HEK293 (cell line): ENCODE measurements around the gene CCDC187.

Experiments used
- CTCF ChIA-PET: fragments of 350-600 bp; formaldehyde crosslinking; extraction: SDS; loops from one replicate; lab custom pipeline; 2021; ENCODE audit warnings: antibody characterized with exemption; lab: Yijun Ruan, JAX
- POLR2A ChIA-PET: fragments of 300-600 bp; formaldehyde crosslinking; extraction: SDS; loops from one replicate; lab custom pipeline; 2020; ENCODE audit warnings: antibody characterized with exemption, inconsistent platforms; lab: Yijun Ruan, JAX
- H3K27ac ChIP-seq: fragments of 200-500 bp; sonication (Bioruptor generic); 2 replicates; pipeline ENCODE4 v1.5.1; 2014; ENCODE audit warnings: low read depth, low read length, control low read depth, inconsistent platforms; ENCODE audit errors: extremely low read depth
- H3K36me3 ChIP-seq, 2 experiments: fragments of 200-500 bp in 1 of 2; sonication (Bioruptor generic) in 1 of 2; 1 replicate in 1 of 2; 2 replicates in 1 of 2; pipeline ENCODE4 v1.5.1; 2014 to 2017; ENCODE audit warnings: inconsistent platforms in 2 of 2, low read length in 2 of 2; ENCODE audit not compliant: control insufficient read depth in 2 of 2, insufficient read depth in 1 of 2
- H3K4me1 ChIP-seq: fragments of 200-500 bp; sonication (Bioruptor generic); 2 replicates; pipeline ENCODE4 v1.5.1; 2014; ENCODE audit warnings: mild to moderate bottlenecking, low read length, inconsistent platforms; ENCODE audit not compliant: control insufficient read depth, insufficient read depth
- H3K4me3 ChIP-seq: 2 replicates; pipeline ENCODE4 v1.5.1; 2011; ENCODE audit warnings: low read depth, mild to moderate bottlenecking, control low read depth, low read length, moderate library complexity
- H3K9me3 ChIP-seq: fragments of 200-500 bp; sonication (Bioruptor generic); 2 replicates; pipeline ENCODE4 v1.5.1; 2014; ENCODE audit warnings: low read depth, low read length, inconsistent platforms; ENCODE audit not compliant: control insufficient read depth, insufficient read depth
- EGR2 ChIP-seq: fragments of 450-650 bp; formaldehyde crosslinking; IDR thresholded peaks from 2 replicates; pipeline ENCODE4 v1.5.1; 2016; ENCODE audit warnings: low read depth, missing biosample characterization, missing genetic modification characterization
- GLI2 ChIP-seq: fragments of 450-650 bp; formaldehyde crosslinking; IDR thresholded peaks from 2 replicates; pipeline ENCODE4; 2017; ENCODE audit warnings: missing biosample characterization, missing genetic modification characterization, low read depth, borderline replicate concordance
- IKZF3 ChIP-seq: fragments of 450-650 bp; IDR thresholded peaks from 2 replicates; pipeline ENCODE4 v1.5.0; 2018; ENCODE audit warnings: missing biosample characterization, mild to moderate bottlenecking, missing genetic modification characterization, moderate library complexity
- KLF8 ChIP-seq: fragments of 450-650 bp; formaldehyde crosslinking; IDR thresholded peaks from 2 replicates; pipeline ENCODE4 v1.5.1; 2016; ENCODE audit warnings: missing biosample characterization, missing genetic modification characterization
- PBX3 ChIP-seq: sonication (generic); formaldehyde crosslinking; IDR thresholded peaks from 2 replicates; pipeline ENCODE4 v1.8.1; 2022; ENCODE audit warnings: mild to moderate bottlenecking, moderate library complexity, missing genetic modification reagents
- ZBTB8A ChIP-seq: fragments of 450-650 bp; formaldehyde crosslinking; IDR thresholded peaks from 2 replicates; pipeline ENCODE4 v1.5.1; 2016; ENCODE audit warnings: missing biosample characterization, missing genetic modification characterization
- ZNF16 ChIP-seq: fragments of 450-650 bp; formaldehyde crosslinking; IDR thresholded peaks from 2 replicates; pipeline ENCODE4 v1.5.1; 2016; ENCODE audit warnings: low read depth, missing biosample characterization, missing genetic modification characterization
- ZNF184 ChIP-seq: fragments of 450-650 bp; IDR thresholded peaks from 2 replicates; pipeline ENCODE4 v1.5.1; 2018; ENCODE audit warnings: missing biosample characterization, mild to moderate bottlenecking, missing genetic modification characterization
- ZNF26 ChIP-seq: fragments of 450-650 bp; formaldehyde crosslinking; IDR thresholded peaks from 2 replicates; pipeline ENCODE4 v1.5.1; 2016; ENCODE audit warnings: missing biosample characterization, missing genetic modification characterization
- ZNF426 ChIP-seq: fragments of 450-650 bp; formaldehyde crosslinking; IDR thresholded peaks from 2 replicates; pipeline ENCODE4 v1.5.1; 2017; ENCODE audit warnings: missing biosample characterization, missing genetic modification characterization, mild to moderate bottlenecking, inconsistent platforms, moderate library complexity
- ZNF48 ChIP-seq: fragments of 450-650 bp; formaldehyde crosslinking; IDR thresholded peaks from 2 replicates; pipeline ENCODE4 v1.5.1; 2016; ENCODE audit warnings: missing biosample characterization, missing genetic modification characterization
- ZNF561 ChIP-seq: fragments of 450-650 bp; IDR thresholded peaks from 2 replicates; pipeline ENCODE4 v1.5.1; 2018; ENCODE audit warnings: missing biosample characterization, missing genetic modification characterization, borderline replicate concordance
- ZNF600 ChIP-seq: fragments of 450-650 bp; formaldehyde crosslinking; IDR thresholded peaks from 2 replicates; pipeline ENCODE4 v1.5.1; 2016; ENCODE audit warnings: missing biosample characterization, missing genetic modification characterization
- ZNF610 ChIP-seq: fragments of 450-650 bp; formaldehyde crosslinking; IDR thresholded peaks from 2 replicates; pipeline ENCODE4 v1.5.1; 2016; ENCODE audit warnings: missing biosample characterization, missing genetic modification characterization, borderline replicate concordance
- ZNF707 ChIP-seq: fragments of 450-650 bp; formaldehyde crosslinking; IDR thresholded peaks from 2 replicates; pipeline ENCODE4 v1.5.1; 2016; ENCODE audit warnings: missing biosample characterization, missing genetic modification characterization
- ZNF830 ChIP-seq: fragments of 450-650 bp; IDR thresholded peaks from 2 replicates; pipeline ENCODE4 v1.5.0; 2018; ENCODE audit warnings: missing biosample characterization, missing genetic modification characterization, low read depth, mild to moderate bottlenecking, moderate library complexity
- ZNF843 ChIP-seq: fragments of 450-650 bp; formaldehyde crosslinking; IDR thresholded peaks from 2 replicates; pipeline ENCODE4 v1.5.1; 2016; ENCODE audit warnings: missing biosample characterization, missing genetic modification characterization
- ZSCAN23 ChIP-seq: fragments of 450-650 bp; formaldehyde crosslinking; IDR thresholded peaks from 2 replicates; pipeline ENCODE4 v1.5.1; 2016; ENCODE audit warnings: missing biosample characterization, missing genetic modification characterization
- TF ChIP-seq, protein P1 (sequence below): fragments of 450-650 bp; formaldehyde crosslinking; IDR thresholded peaks from 2 replicates; pipeline ENCODE4 v1.5.1; 2016; ENCODE audit warnings: missing biosample characterization, missing genetic modification characterization
- TF ChIP-seq, protein P2 (sequence below): fragments of 450-650 bp; formaldehyde crosslinking; IDR thresholded peaks from 2 replicates; pipeline ENCODE4 v1.5.1; 2016; ENCODE audit warnings: missing biosample characterization, missing genetic modification characterization, borderline replicate concordance

The CCDC187 gene

GRCh38 chr9:136348691-136349090 lies 44.8 kb upstream of the CCDC187 start:
- peak; percentile 23; the same call in 1 of the 2 replicates for TF ChIP-seq EGR2 (tag by site-specific recombination)
- TF ChIP-seq ZNF16 (tag by site-specific recombination) = no peak
- 0 out of 2 replicates have a peak, but pooled peaks have one; percentile 29 for TF ChIP-seq PBX3 (CRISPR knock-in tag)
- no peak for TF ChIP-seq ZNF843 (tag by site-specific recombination)
- TF ChIP-seq KLF8 (tag by site-specific recombination) = 0 out of 2 replicates have a peak, but pooled peaks have one; percentile 33
- TF ChIP-seq ZNF561 = no peak
- peaks cover 0 to 5% of the 10 kb centered on the region in 2 experiments; a peak in 1 of 3 replicates for H3K36me3 ChIP-seq
- no peaks in the 10 kb centered on the region for H3K9me3 ChIP-seq
- H3K4me3 ChIP-seq = no peak overlapping the region
- ChIA-PET CTCF (no interaction called here), POLR2A (no interaction called here)
- no peaks in the 10 kb centered on the region for H3K4me1 ChIP-seq
- H3K27ac ChIP-seq = no peak overlapping the region

DNA sequence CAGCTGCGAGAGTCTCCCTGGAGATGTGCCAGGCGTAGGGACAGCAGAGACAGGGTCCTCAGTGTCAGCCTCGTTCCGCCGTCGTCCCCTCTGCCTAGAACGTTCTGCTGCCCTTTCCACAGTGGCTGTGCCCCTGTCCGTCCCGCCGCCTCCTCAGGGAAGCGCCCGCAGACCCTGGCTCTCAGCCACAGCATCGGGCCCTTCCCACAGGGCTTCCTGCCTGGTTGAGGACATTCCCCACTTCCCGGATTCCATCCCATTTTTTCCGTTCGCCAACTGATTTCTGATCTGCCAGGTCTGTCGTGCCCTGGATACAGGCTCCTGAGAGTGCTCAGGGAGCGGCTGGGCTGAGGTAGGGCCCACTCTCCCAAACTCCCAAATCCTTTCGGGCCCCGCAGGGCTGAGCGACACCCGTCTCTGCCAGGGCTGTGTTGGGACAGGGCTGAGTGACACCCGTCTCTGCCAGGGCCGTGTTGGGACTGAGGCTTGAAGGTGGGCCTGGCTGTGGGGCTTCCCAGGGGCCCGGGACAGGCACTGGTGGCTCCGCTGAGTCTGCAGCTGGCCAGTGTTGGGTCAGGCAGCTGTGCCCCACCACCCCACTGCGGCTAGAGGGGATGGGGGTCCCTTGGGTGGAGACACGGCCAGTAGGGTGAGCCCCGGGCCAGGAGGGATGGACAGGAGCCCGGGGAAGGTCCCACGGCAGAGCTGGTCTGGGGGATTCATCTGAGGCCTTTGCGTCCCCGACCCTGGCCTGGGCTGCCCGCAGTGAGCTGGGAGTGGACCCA lies 43.8 kb upstream of the CCDC187 start:
- H3K4me3 ChIP-seq = no peak overlapping the region
- CTCF ChIA-PET = interaction anchor here (1.0 kb wide), 1 partner anchor 53 kb away, joined by 3 read pairs; no protein-coding TSS in a partner anchor
- H3K27ac ChIP-seq = no peak overlapping the region
- no peaks in the 10 kb centered on the region for H3K4me1 ChIP-seq
- POLR2A ChIA-PET = interaction anchor here (6.3 kb wide), 1 partner anchor 15 kb away, joined by 45 read pairs; the partner anchor contains the start of gene DNLZ
- H3K36me3 ChIP-seq = peaks cover 0 to 11% of the 10 kb centered on the region in 2 experiments; a peak in 1 of 3 replicates
- TF ChIP-seq ZBTB8A (tag by site-specific recombination) (peak; percentile 38; the same call in 1 of the 2 replicates), ZNF830 (no peak), ZNF600 (tag by site-specific recombination) (peak; percentile 42; the same call in 1 of the 2 replicates), ZSCAN23 (tag by site-specific recombination) (no peak), ZNF610 (tag by site-specific recombination) (no peak), IKZF3 (tag by site-specific recombination) (0 out of 2 replicates have a peak, but pooled peaks have one; percentile 31), ZNF707 (tag by site-specific recombination) (no peak), GLI2 (tag by site-specific recombination) (no peak), ZNF184 (tag by site-specific recombination) (no peak), ZNF48 (no peak), ZNF426 (tag by site-specific recombination) (no peak), ZNF26 (tag by site-specific recombination) (no peak)
- TF ChIP-seq, protein P1, sequence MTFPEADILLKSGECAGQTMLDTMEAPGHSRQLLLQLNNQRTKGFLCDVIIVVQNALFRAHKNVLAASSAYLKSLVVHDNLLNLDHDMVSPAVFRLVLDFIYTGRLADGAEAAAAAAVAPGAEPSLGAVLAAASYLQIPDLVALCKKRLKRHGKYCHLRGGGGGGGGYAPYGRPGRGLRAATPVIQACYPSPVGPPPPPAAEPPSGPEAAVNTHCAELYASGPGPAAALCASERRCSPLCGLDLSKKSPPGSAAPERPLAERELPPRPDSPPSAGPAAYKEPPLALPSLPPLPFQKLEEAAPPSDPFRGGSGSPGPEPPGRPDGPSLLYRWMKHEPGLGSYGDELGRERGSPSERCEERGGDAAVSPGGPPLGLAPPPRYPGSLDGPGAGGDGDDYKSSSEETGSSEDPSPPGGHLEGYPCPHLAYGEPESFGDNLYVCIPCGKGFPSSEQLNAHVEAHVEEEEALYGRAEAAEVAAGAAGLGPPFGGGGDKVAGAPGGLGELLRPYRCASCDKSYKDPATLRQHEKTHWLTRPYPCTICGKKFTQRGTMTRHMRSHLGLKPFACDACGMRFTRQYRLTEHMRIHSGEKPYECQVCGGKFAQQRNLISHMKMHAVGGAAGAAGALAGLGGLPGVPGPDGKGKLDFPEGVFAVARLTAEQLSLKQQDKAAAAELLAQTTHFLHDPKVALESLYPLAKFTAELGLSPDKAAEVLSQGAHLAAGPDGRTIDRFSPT (tag by site-specific recombination) = no peak
- TF ChIP-seq, protein P2, sequence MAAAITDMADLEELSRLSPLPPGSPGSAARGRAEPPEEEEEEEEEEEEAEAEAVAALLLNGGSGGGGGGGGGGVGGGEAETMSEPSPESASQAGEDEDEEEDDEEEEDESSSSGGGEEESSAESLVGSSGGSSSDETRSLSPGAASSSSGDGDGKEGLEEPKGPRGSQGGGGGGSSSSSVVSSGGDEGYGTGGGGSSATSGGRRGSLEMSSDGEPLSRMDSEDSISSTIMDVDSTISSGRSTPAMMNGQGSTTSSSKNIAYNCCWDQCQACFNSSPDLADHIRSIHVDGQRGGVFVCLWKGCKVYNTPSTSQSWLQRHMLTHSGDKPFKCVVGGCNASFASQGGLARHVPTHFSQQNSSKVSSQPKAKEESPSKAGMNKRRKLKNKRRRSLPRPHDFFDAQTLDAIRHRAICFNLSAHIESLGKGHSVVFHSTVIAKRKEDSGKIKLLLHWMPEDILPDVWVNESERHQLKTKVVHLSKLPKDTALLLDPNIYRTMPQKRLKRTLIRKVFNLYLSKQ (tag by site-specific recombination) = no peak
- H3K9me3 ChIP-seq = no peaks in the 10 kb centered on the region
